Measurements from ENCODE around the gene KDM7A.

KDM7A gene

GRCh38 chr7:140080919-140081318 is 95.9 kb downstream of the KDM7A start:
- Histone ChIP-seq H3K79me2 (ENCODE audit: insufficient read depth, low read length) (no peaks in the 10 kb centered on the region), H3K9ac (ENCODE audit: low read depth, low read length) (no peak overlapping the region), H3K4me1 (ENCODE audit: insufficient read depth, low read length) (peaks cover 20% of the 10 kb centered on the region), H4K20me1 (ENCODE audit: insufficient read depth, low read length) (no peaks in the 10 kb centered on the region), H3K36me3 (ENCODE audit: insufficient read depth, low read length) (no peaks in the 10 kb centered on the region), H3K4me3 (ENCODE audit: low read depth in 1 of 2, low read length in 2 of 2) (no peak overlapping the region), H3K27ac (ENCODE audit: low read length) (no peak overlapping the region), H3K9me3 (ENCODE audit: insufficient read depth, low read length, severe bottlenecking) (no peaks in the 10 kb centered on the region), H3K27me3 (ENCODE audit: insufficient read depth, low read length, poor library complexity) (no peaks in the 10 kb centered on the region), H2AFZ (ENCODE audit: low read depth, low read length) (no peak overlapping the region), H3K4me2 (ENCODE audit: insufficient read depth, low read length) (no peak overlapping the region)
- DNase-seq = no peak
- no peak for ATAC-seq (ENCODE audit: insufficient read depth, low read depth)
- TF ChIP-seq EZH2 (IDR thresholded peaks at IDR 0.05; ENCODE audit: borderline replicate concordance, low read depth, low read length, severe bottlenecking) = no peak
- TF ChIP-seq, protein P1, sequence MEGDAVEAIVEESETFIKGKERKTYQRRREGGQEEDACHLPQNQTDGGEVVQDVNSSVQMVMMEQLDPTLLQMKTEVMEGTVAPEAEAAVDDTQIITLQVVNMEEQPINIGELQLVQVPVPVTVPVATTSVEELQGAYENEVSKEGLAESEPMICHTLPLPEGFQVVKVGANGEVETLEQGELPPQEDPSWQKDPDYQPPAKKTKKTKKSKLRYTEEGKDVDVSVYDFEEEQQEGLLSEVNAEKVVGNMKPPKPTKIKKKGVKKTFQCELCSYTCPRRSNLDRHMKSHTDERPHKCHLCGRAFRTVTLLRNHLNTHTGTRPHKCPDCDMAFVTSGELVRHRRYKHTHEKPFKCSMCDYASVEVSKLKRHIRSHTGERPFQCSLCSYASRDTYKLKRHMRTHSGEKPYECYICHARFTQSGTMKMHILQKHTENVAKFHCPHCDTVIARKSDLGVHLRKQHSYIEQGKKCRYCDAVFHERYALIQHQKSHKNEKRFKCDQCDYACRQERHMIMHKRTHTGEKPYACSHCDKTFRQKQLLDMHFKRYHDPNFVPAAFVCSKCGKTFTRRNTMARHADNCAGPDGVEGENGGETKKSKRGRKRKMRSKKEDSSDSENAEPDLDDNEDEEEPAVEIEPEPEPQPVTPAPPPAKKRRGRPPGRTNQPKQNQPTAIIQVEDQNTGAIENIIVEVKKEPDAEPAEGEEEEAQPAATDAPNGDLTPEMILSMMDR (IDR thresholded peaks at IDR 0.05; ENCODE audit: borderline replicate concordance, extremely low read depth, low read length, poor library complexity, severe bottlenecking) = no peak

GRCh38 chr7:140079121-140079536 is 97.7 kb downstream of the KDM7A start:
- no peak overlapping the region for H2AFZ ChIP-seq (ENCODE audit: low read depth, low read length)
- DNase-seq = no peak
- ATAC-seq (ENCODE audit: insufficient read depth, low read depth) = no peak

GRCh38 chr7:140078392-140078791 is 98.4 kb downstream of the KDM7A start:
- ATAC-seq (ENCODE audit: insufficient read depth, low read depth) (no peak), DNase-seq (no peak)
- H3K27me3 ChIP-seq (ENCODE audit: insufficient read depth, low read length, poor library complexity) = no peaks in the 10 kb centered on the region
- no peak overlapping the region for H3K27ac ChIP-seq (ENCODE audit: low read length)
- peaks cover 2% of the 10 kb centered on the region for H3K4me1 ChIP-seq (ENCODE audit: insufficient read depth, low read length)
- no peak overlapping the region for H3K9ac ChIP-seq (ENCODE audit: low read depth, low read length)
- TF ChIP-seq EZH2 (IDR thresholded peaks at IDR 0.05; ENCODE audit: borderline replicate concordance, low read depth, low read length, severe bottlenecking) = no peak
- TF ChIP-seq, protein P1 (IDR thresholded peaks at IDR 0.05; ENCODE audit: borderline replicate concordance, extremely low read depth, low read length, poor library complexity, severe bottlenecking) = no peak
- H3K36me3 ChIP-seq (ENCODE audit: insufficient read depth, low read length) = no peaks in the 10 kb centered on the region
- H4K20me1 ChIP-seq (ENCODE audit: insufficient read depth, low read length) = no peaks in the 10 kb centered on the region
- no peak overlapping the region for H2AFZ ChIP-seq (ENCODE audit: low read depth, low read length)
- no peak overlapping the region for H3K4me2 ChIP-seq (ENCODE audit: insufficient read depth, low read length)
- no peaks in the 10 kb centered on the region for H3K9me3 ChIP-seq (ENCODE audit: insufficient read depth, low read length, severe bottlenecking)
- H3K79me2 ChIP-seq (ENCODE audit: insufficient read depth, low read length) = no peaks in the 10 kb centered on the region
- H3K4me3 ChIP-seq (ENCODE audit: low read depth in 1 of 2, low read length in 2 of 2) = no peak overlapping the region

More at GRCh38 chr7:140079121-140079536, 97.7 kb downstream of the KDM7A start:
- Histone ChIP-seq H3K4me2 (ENCODE audit: insufficient read depth, low read length) (no peak overlapping the region), H3K27ac (ENCODE audit: low read length) (no peak overlapping the region), H3K36me3 (ENCODE audit: insufficient read depth, low read length) (no peaks in the 10 kb centered on the region), H3K79me2 (ENCODE audit: insufficient read depth, low read length) (no peaks in the 10 kb centered on the region), H3K4me1 (ENCODE audit: insufficient read depth, low read length) (peaks cover 10% of the 10 kb centered on the region), H4K20me1 (ENCODE audit: insufficient read depth, low read length) (no peaks in the 10 kb centered on the region), H3K9ac (ENCODE audit: low read depth, low read length) (no peak overlapping the region), H3K9me3 (ENCODE audit: insufficient read depth, low read length, severe bottlenecking) (no peaks in the 10 kb centered on the region), H3K27me3 (ENCODE audit: insufficient read depth, low read length, poor library complexity) (no peaks in the 10 kb centered on the region), H3K4me3 (ENCODE audit: low read depth in 1 of 2, low read length in 2 of 2) (no peak overlapping the region)
- TF ChIP-seq EZH2 (IDR thresholded peaks at IDR 0.05; ENCODE audit: borderline replicate concordance, low read depth, low read length, severe bottlenecking) = no peak
- TF ChIP-seq, protein P1 (IDR thresholded peaks at IDR 0.05; ENCODE audit: borderline replicate concordance, extremely low read depth, low read length, poor library complexity, severe bottlenecking) = peak; percentile 28

DNA sequence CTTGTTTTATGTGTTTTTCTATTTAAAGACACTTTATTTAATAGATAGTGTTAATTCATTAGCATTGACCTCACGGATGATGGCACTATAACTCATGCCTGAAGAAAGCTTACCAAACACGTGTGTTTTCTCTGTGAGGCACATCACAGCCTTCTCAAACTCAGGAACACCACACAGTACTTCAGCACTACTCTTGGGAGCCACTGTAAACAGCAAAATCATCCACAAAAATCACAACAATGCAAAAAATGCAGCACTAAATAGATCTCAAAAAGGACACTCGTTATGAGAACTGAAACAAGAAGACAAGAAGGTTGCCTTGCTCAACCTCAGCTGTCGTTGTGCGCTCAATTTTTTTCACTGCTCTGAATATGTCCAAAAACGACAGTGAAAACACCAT is 102.0 kb downstream of the KDM7A start:
- H3K9me3 ChIP-seq (ENCODE audit: insufficient read depth, low read length, severe bottlenecking) = no peaks in the 10 kb centered on the region
- no peak overlapping the region for H3K4me2 ChIP-seq (ENCODE audit: insufficient read depth, low read length)
- no peaks in the 10 kb centered on the region for H3K4me1 ChIP-seq (ENCODE audit: insufficient read depth, low read length)
- no peaks in the 10 kb centered on the region for H3K36me3 ChIP-seq (ENCODE audit: insufficient read depth, low read length)
- H3K79me2 ChIP-seq (ENCODE audit: insufficient read depth, low read length) = no peaks in the 10 kb centered on the region
- no peak overlapping the region for H3K27ac ChIP-seq (ENCODE audit: low read length)
- no peak overlapping the region for H2AFZ ChIP-seq (ENCODE audit: low read depth, low read length)
- no peak overlapping the region for H3K4me3 ChIP-seq (ENCODE audit: low read depth in 1 of 2, low read length in 2 of 2)
- H3K27me3 ChIP-seq (ENCODE audit: insufficient read depth, low read length, poor library complexity) = no peaks in the 10 kb centered on the region
- DNase-seq (no peak), ATAC-seq (ENCODE audit: insufficient read depth, low read depth) (no peak)
- no peak overlapping the region for H3K9ac ChIP-seq (ENCODE audit: low read depth, low read length)
- no peaks in the 10 kb centered on the region for H4K20me1 ChIP-seq (ENCODE audit: insufficient read depth, low read length)
- no peak for TF ChIP-seq EZH2 (IDR thresholded peaks at IDR 0.05; ENCODE audit: borderline replicate concordance, low read depth, low read length, severe bottlenecking)
- TF ChIP-seq, protein P1 (IDR thresholded peaks at IDR 0.05; ENCODE audit: borderline replicate concordance, extremely low read depth, low read length, poor library complexity, severe bottlenecking) = no peak

All from DND-41 (cell line).